NCI-H82 (cell line): ENCODE measurements around the gene KCTD21.
A peak's percentile ranks its signal among the peaks of the same experiment; 100 is the strongest.
"Not testable (repeated sequence)": the region's sequence is repeated elsewhere in the genome, so short reads cannot be mapped to it uniquely, and the experiment has no call there.

Experiments
- DNase-seq: peaks from one replicate; lab custom pipeline; 2025; lab: John Stamatoyannopoulos, UW

KCTD21 gene

GRCh38 chr11:78188286-78189173 is at the start of gene KCTD21, which contains the start of gene USP35:
Gene KCTD21 (minus strand): TSS chr11:78188626. CDS start chr11:78174554, 14,072 bp downstream.
Gene USP35 (plus strand): TSS chr11:78188919. CDS start chr11:78196246, 7,327 bp downstream.
- peak; percentile 97 for DNase-seq

GRCh38 chr11:78237293-78238046 is 49.0 kb upstream of the KCTD21 start:
- no peak for DNase-seq

GRCh38 chr11:78234006-78234405 is 45.6 kb upstream of the KCTD21 start:
- DNase-seq: no peak

- DNase-seq: not testable (repeated sequence)
Observed at GRCh38 chr11:78233046-78233445, 44.6 kb upstream of the KCTD21 start.

- no peak for DNase-seq
Observed at GRCh38 chr11:78231962-78232501, 43.6 kb upstream of the KCTD21 start.

- DNase-seq: peak; percentile 71
Observed at GRCh38 chr11:78230161-78230877, 41.9 kb upstream of the KCTD21 start.

GRCh38 chr11:78229106-78229505 is 40.7 kb upstream of the KCTD21 start:
- no peak for DNase-seq

GRCh38 chr11:78228467-78228866 is 40.0 kb upstream of the KCTD21 start:
- peak; percentile 82 for DNase-seq

GRCh38 chr11:78227921-78228320 is 39.5 kb upstream of the KCTD21 start:
- no peak for DNase-seq

- DNase-seq: no peak
Observed at GRCh38 chr11:78226684-78227680, 38.6 kb upstream of the KCTD21 start.

GRCh38 chr11:78224906-78225420 is 36.5 kb upstream of the KCTD21 start:
- no peak for DNase-seq

- no peak for DNase-seq
Observed at GRCh38 chr11:78224506-78224905, 36.1 kb upstream of the KCTD21 start.

- no peak for DNase-seq
Observed at GRCh38 chr11:78223320-78223954, 35.0 kb upstream of the KCTD21 start.

- DNase-seq: not testable (repeated sequence)
Observed at GRCh38 chr11:78222726-78223125, 34.3 kb upstream of the KCTD21 start.

- DNase-seq: no peak
Observed at GRCh38 chr11:78221396-78222315, 33.2 kb upstream of the KCTD21 start.

GRCh38 chr11:78220218-78221157 is 32.1 kb upstream of the KCTD21 start:
- no peak for DNase-seq

- DNase-seq: no peak
Observed at GRCh38 chr11:78219493-78220217, 31.2 kb upstream of the KCTD21 start.
